ENCODE measurements around the gene SLC39A3.

Gene SLC39A3

GRCh38 chr19:2739602-2740313 lies at the start of gene SLC39A3:
Gene SLC39A3 (minus strand): TSS chr19:2740017. CDS start chr19:2737257, 2,760 bp downstream.
- DNase-seq, result peak; percentile 98 to 100

- no peak for DNase-seq
Measured at GRCh38 chr19:2788237-2788636, 48.4 kb upstream of the SLC39A3 start.

- no peak for DNase-seq
Measured at GRCh38 chr19:2787115-2787514, 47.3 kb upstream of the SLC39A3 start.

- peak; percentile 98 to 99 for DNase-seq
Measured at GRCh38 chr19:2785244-2785997, 45.6 kb upstream of the SLC39A3 start, which contains the start of gene THOP1. Gene THOP1 (plus strand): TSS chr19:2785503. CDS start chr19:2785663, 160 bp downstream.

GRCh38 chr19:2783781-2784145 lies 43.9 kb upstream of the SLC39A3 start:
- no peak for DNase-seq

- peak; percentile 98 for DNase-seq
Measured at GRCh38 chr19:2782936-2783780, 43.3 kb upstream of the SLC39A3 start, which contains the start of gene SGTA. Gene SGTA (minus strand): TSS chr19:2783273. CDS start chr19:2769068, 14,205 bp downstream.

- no peak for DNase-seq
Measured at GRCh38 chr19:2782329-2782935, 42.6 kb upstream of the SLC39A3 start.

GRCh38 chr19:2780284-2780683 lies 40.5 kb upstream of the SLC39A3 start:
- no peak for DNase-seq

- no peak for DNase-seq
Measured at GRCh38 chr19:2779121-2779740, 39.4 kb upstream of the SLC39A3 start.

GRCh38 chr19:2777952-2778683 lies 38.3 kb upstream of the SLC39A3 start:
- no peak for DNase-seq

- peak; percentile 73 for DNase-seq
Measured at GRCh38 chr19:2775556-2776430, 36.0 kb upstream of the SLC39A3 start.

GRCh38 chr19:2774953-2775555 lies 35.2 kb upstream of the SLC39A3 start:
- DNase-seq, result peak in 1 of 2 donors; percentile 26

GRCh38 chr19:2774083-2774679 lies 34.4 kb upstream of the SLC39A3 start:
- DNase-seq, result no peak

- DNase-seq, result no peak
Measured at GRCh38 chr19:2771786-2772674, 32.2 kb upstream of the SLC39A3 start.

GRCh38 chr19:2770055-2771013 lies 30.5 kb upstream of the SLC39A3 start:
- no peak for DNase-seq

GRCh38 chr19:2769218-2769617 lies 29.4 kb upstream of the SLC39A3 start:
- DNase-seq, result no peak

Measured in CD4-positive, alpha-beta T cell treated with Interleukin-1 beta for 1 hour (primary cell).